Neural cell (in vitro differentiated cells): ENCODE measurements around the gene ZBTB42. TPM values are rescaled to one million over a fixed set of nuclear protein-coding genes. Genes with fewer than 3 reads are reported as not detected.

Source experiments
- H2AFZ ChIP-seq: fragments of 200-600, 300-800 bp; sonication (generic), shearing (Covaris generic); 2 replicates; pipeline ENCODE4 v1.6.0; 2014; ENCODE audit warnings: low read depth, mild to moderate bottlenecking, antibody characterized with exemption, low read length, moderate library complexity
- H3F3A ChIP-seq: fragments of 200-600 bp; shearing (Covaris generic); 2 replicates; pipeline ENCODE4 v1.6.1; 2016; ENCODE audit warnings: mild to moderate bottlenecking, moderate library complexity, mixed read lengths, antibody characterized with exemption, low read length; ENCODE audit not compliant: insufficient read depth, poor library complexity, severe bottlenecking
- H3K27ac ChIP-seq: fragments of 200-600, 300-800 bp; sonication (generic), shearing (Covaris generic); 2 replicates; pipeline ENCODE4 v1.5.1; 2014; ENCODE audit warnings: mild to moderate bottlenecking, low read length, moderate library complexity
- H3K27me3 ChIP-seq: fragments of 300-800, 200-600 bp; sonication (generic), shearing (Covaris generic); 2 replicates; pipeline ENCODE4 v1.6.0; 2014; ENCODE audit warnings: mild to moderate bottlenecking, low read depth, low read length, moderate library complexity; ENCODE audit not compliant: insufficient read depth
- H3K36me3 ChIP-seq: fragments of 300-800, 200-600 bp; sonication (generic), shearing (Covaris generic); 2 replicates; pipeline ENCODE4 v1.5.1; 2014; ENCODE audit warnings: mild to moderate bottlenecking, antibody characterized with exemption, low read length, moderate library complexity; ENCODE audit not compliant: insufficient read depth
- H3K4me2 ChIP-seq: fragments of 300-800, 200-600 bp; sonication (generic), shearing (Covaris generic); 2 replicates; pipeline ENCODE4 v1.6.0; 2014; ENCODE audit warnings: mild to moderate bottlenecking, low read length
- H3K4me3 ChIP-seq: fragments of 300-800, 200-600 bp; sonication (generic), shearing (Covaris generic); 2 replicates; pipeline ENCODE4 v1.5.1; 2014; ENCODE audit warnings: mild to moderate bottlenecking, low read length, moderate library complexity
- H3K79me2 ChIP-seq: fragments of 200-600 bp; shearing (Covaris generic); replicated peaks from 2 replicates; pipeline ENCODE4 v1.6.0; 2014; ENCODE audit warnings: mild to moderate bottlenecking, low read length, moderate library complexity; ENCODE audit not compliant: insufficient read depth
- H3K9ac ChIP-seq: fragments of 300-800, 200-600 bp; sonication (generic), shearing (Covaris generic); 2 replicates; pipeline ENCODE4 v1.6.1; 2016; ENCODE audit warnings: mild to moderate bottlenecking, low read length, mixed read lengths
- H3K9me2 ChIP-seq: fragments of 200-600 bp; shearing (Covaris generic); 2 replicates; pipeline ENCODE4 v1.6.1; 2016; ENCODE audit warnings: mild to moderate bottlenecking, low read length, mixed read lengths; ENCODE audit not compliant: insufficient read depth
- H3K9me3 ChIP-seq: fragments of 200-600, 300-800 bp; sonication (generic), shearing (Covaris generic); 2 replicates; pipeline ENCODE4 v1.6.1; 2016; ENCODE audit warnings: mild to moderate bottlenecking, mixed run types, low read length, moderate library complexity, mixed read lengths
- H4K20me1 ChIP-seq: fragments of 200-600 bp; shearing (Covaris generic); 2 replicates; pipeline ENCODE4 v1.6.1; 2016; ENCODE audit warnings: mild to moderate bottlenecking, mixed run types; ENCODE audit not compliant: insufficient read depth
- CTCF ChIP-seq: fragments of 450-650 bp; IDR thresholded peaks from 2 replicates; pipeline ENCODE4 v1.5.1; 2014; ENCODE audit warnings: antibody characterized with exemption, mild to moderate bottlenecking, moderate library complexity; ENCODE audit not compliant: poor library complexity, severe bottlenecking
- EP300 ChIP-seq: fragments of 450-650 bp; conservative IDR thresholded peaks from 2 replicates; pipeline ENCODE4 v1.6.1; 2014; ENCODE audit warnings: antibody characterized with exemption, mild to moderate bottlenecking, moderate library complexity; ENCODE audit not compliant: poor library complexity, severe bottlenecking
- EZH2 ChIP-seq: fragments of 200-600, 300-800 bp; shearing (Covaris generic), sonication (generic); IDR thresholded peaks from 2 replicates; pipeline ENCODE4 v1.6.1; 2014; ENCODE audit warnings: antibody characterized with exemption, low read length, borderline replicate concordance, mild to moderate bottlenecking; ENCODE audit not compliant: insufficient read depth, poor library complexity, severe bottlenecking
- MXI1 ChIP-seq: fragments of 450-650 bp; conservative IDR thresholded peaks from 2 replicates; pipeline ENCODE4 v1.6.1; 2014; ENCODE audit warnings: antibody characterized with exemption, mild to moderate bottlenecking; ENCODE audit not compliant: poor library complexity, severe bottlenecking
- POLR2AphosphoS5 ChIP-seq: IDR thresholded peaks from 2 replicates; pipeline ENCODE4 v1.6.1; 2012
- RAD21 ChIP-seq: fragments of 450-650 bp; conservative IDR thresholded peaks from 2 replicates; pipeline ENCODE4 v1.6.1; 2014; ENCODE audit warnings: antibody characterized with exemption, mild to moderate bottlenecking, moderate library complexity
- REST ChIP-seq: IDR thresholded peaks from 2 replicates; pipeline ENCODE4 v1.6.1; 2012; ENCODE audit warnings: borderline replicate concordance
- SMC3 ChIP-seq: fragments of 450-650 bp; conservative IDR thresholded peaks from 2 replicates; pipeline ENCODE4 v1.6.1; 2014; ENCODE audit warnings: antibody characterized with exemption, mild to moderate bottlenecking, moderate library complexity; ENCODE audit not compliant: poor library complexity
- TAF1 ChIP-seq: IDR thresholded peaks from 2 replicates; pipeline ENCODE4 v1.6.1; 2012; ENCODE audit warnings: low read depth
- polyA plus RNA-seq: library from polyadenylated mRNA; depleted of rRNA; stranded (reverse); fragments of >200 nt; gene quantifications from 2 replicates; pipeline ENCODE4 v1.2.3, GENCODE V29; 2014

ZBTB42 gene
- polyA plus RNA-seq, 1 donor from 2014 or later, result not detected

GRCh38 chr14:104845834-104846441 is 45.0 kb downstream of the ZBTB42 start:
- H3K9ac ChIP-seq, result no peak overlapping the region
- TF ChIP-seq REST (no peak), SMC3 (no peak), EP300 (no peak)
- H3K9me3 ChIP-seq, result no peaks in the 10 kb centered on the region
- H3K27ac ChIP-seq, result no peak overlapping the region
- no peak overlapping the region for H3K4me3 ChIP-seq
- no peaks in the 10 kb centered on the region for H4K20me1 ChIP-seq
- no peaks in the 10 kb centered on the region for H3K36me3 ChIP-seq
- no peaks in the 10 kb centered on the region for H3K9me2 ChIP-seq
- no peaks in the 10 kb centered on the region for H3F3A ChIP-seq
- H3K79me2 ChIP-seq, result no peaks in the 10 kb centered on the region
- H2AFZ ChIP-seq, result no peak overlapping the region
- H3K27me3 ChIP-seq, result peaks cover 52% of the 10 kb centered on the region
- no peak overlapping the region for H3K4me2 ChIP-seq

GRCh38 chr14:104852280-104852663 is 51.4 kb downstream of the ZBTB42 start:
- Histone ChIP-seq H4K20me1 (no peaks in the 10 kb centered on the region), H3K9me2 (no peaks in the 10 kb centered on the region), H3F3A (no peaks in the 10 kb centered on the region), H3K36me3 (no peaks in the 10 kb centered on the region), H2AFZ (no peak overlapping the region), H3K79me2 (no peaks in the 10 kb centered on the region), H3K27ac (no peak overlapping the region), H3K9me3 (no peaks in the 10 kb centered on the region), H3K4me3 (no peak overlapping the region), H3K4me2 (no peak overlapping the region), H3K9ac (no peak overlapping the region), H3K27me3 (no peaks in the 10 kb centered on the region)
- TF ChIP-seq RAD21 (no peak), CTCF (no peak), EZH2 (no peak), TAF1 (no peak), REST (no peak), MXI1 (no peak), POLR2AphosphoS5 (no peak), EP300 (no peak), SMC3 (no peak)

Other genes starting within 250 kb of the ZBTB42 start
- gene C14orf180, start 221.3 kb upstream of the ZBTB42 start, polyA plus RNA-seq, result not detected in 2 replicates
- gene TMEM179, start 196.3 kb upstream of the ZBTB42 start, polyA plus RNA-seq, result 20.3 and 27.5 TPM in 2 replicates
- 0.02 and 0.08 TPM in 2 replicates for gene INF2, start 111.5 kb upstream of the ZBTB42 start, polyA plus RNA-seq
- 3.4 and 4.3 TPM in 2 replicates for gene ADSS1, start 76.9 kb upstream of the ZBTB42 start, polyA plus RNA-seq
- 171 and 180 TPM in 2 replicates for gene SIVA1, start 48.0 kb upstream of the ZBTB42 start, polyA plus RNA-seq
- gene AKT1, start 5.4 kb upstream of the ZBTB42 start, polyA plus RNA-seq, result 159 and 164 TPM in 2 replicates
- gene CEP170B, start 64.2 kb downstream of the ZBTB42 start, polyA plus RNA-seq, result 11.6 and 13.2 TPM in 2 replicates
- not detected in 2 replicates for gene PLD4, start 123.8 kb downstream of the ZBTB42 start, polyA plus RNA-seq
- 0.82 and 1.4 TPM in 2 replicates for gene AHNAK2, start 177.3 kb downstream of the ZBTB42 start, polyA plus RNA-seq
- 27.8 and 28.6 TPM in 2 replicates for gene CLBA1, start 184.7 kb downstream of the ZBTB42 start, polyA plus RNA-seq
- 5.4 and 9.1 TPM in 2 replicates for gene CDCA4, start 220.0 kb downstream of the ZBTB42 start, polyA plus RNA-seq